HepG2 (cell line): ENCODE results near the gene PID1.

Source experiments
- EP300 ChIP-seq, 3 experiments: sonication (generic) in 1 of 3; formaldehyde crosslinking in 1 of 3; IDR thresholded peaks; 2 replicates each; pipeline versions ENCODE4 v1.5.1 to v1.6.1; 2011 to 2020; ENCODE audit warnings: low read depth in 2 of 3, low read length in 2 of 3, borderline replicate concordance in 1 of 3, improper control_type of control experiment in 1 of 3, mild to moderate bottlenecking in 1 of 3, missing genetic modification reagents in 1 of 3, moderate library complexity in 1 of 3
- EZH2 ChIP-seq: conservative IDR thresholded peaks from 2 replicates; pipeline ENCODE4 v1.6.1; 2012; ENCODE audit warnings: mild to moderate bottlenecking, low read depth, low read length, moderate library complexity
- KLF16 ChIP-seq, 2 experiments: sonication (generic) in 1 of 2; formaldehyde crosslinking in 1 of 2; IDR thresholded peaks; 2 replicates each; pipeline versions ENCODE4 v1.6.1 to v1.8.0; 2016 to 2023; ENCODE audit warnings: missing genetic modification reagents in 2 of 2, missing compliant biosample characterization in 1 of 2
- POLR2A ChIP-seq, 2 experiments: IDR thresholded peaks; 2 replicates each; pipeline ENCODE4 v1.6.1; 2011; ENCODE audit warnings: low read depth in 2 of 2, low read length in 2 of 2, mild to moderate bottlenecking in 1 of 2, moderate library complexity in 1 of 2; ENCODE audit not compliant: insufficient read depth in 1 of 2
- POLR2AphosphoS2 ChIP-seq: IDR thresholded peaks from 2 replicates; pipeline ENCODE4 v1.6.1; 2011; ENCODE audit warnings: low read depth, low read length, improper control_type of control experiment
- TAF15 ChIP-seq: fragments of 200-400 bp; formaldehyde crosslinking; IDR thresholded peaks from one replicate; pipeline ENCODE4 v1.6.1; 2018; ENCODE audit warnings: mild to moderate bottlenecking, low read depth, low read length; ENCODE audit not compliant: poor library complexity, severe bottlenecking
- ZNF678 ChIP-seq: sonication (generic); formaldehyde crosslinking; IDR thresholded peaks from 2 replicates; pipeline ENCODE4 v1.4.0; 2020; ENCODE audit warnings: mild to moderate bottlenecking, missing genetic modification reagents
- TF ChIP-seq, protein P1 (sequence below): sonication (generic); formaldehyde crosslinking; IDR thresholded peaks from 2 replicates; pipeline ENCODE4 v1.4.0; 2020; ENCODE audit warnings: low read depth, missing genetic modification reagents
- TF ChIP-seq, protein P2 (sequence below): IDR thresholded peaks from 2 replicates; pipeline ENCODE4 v1.6.1; 2016; ENCODE audit warnings: missing compliant biosample characterization, missing genetic modification reagents, borderline replicate concordance
- TF ChIP-seq, protein P3 (sequence below): sonication (generic); formaldehyde crosslinking; IDR thresholded peaks from 2 replicates; pipeline ENCODE4 v1.5.1; 2020; ENCODE audit warnings: mild to moderate bottlenecking, missing genetic modification reagents, moderate library complexity
- TF ChIP-seq, protein P4 (sequence below): sonication (generic); formaldehyde crosslinking; conservative IDR thresholded peaks from 2 replicates; pipeline ENCODE4 v1.8.1; 2023; ENCODE audit warnings: missing genetic modification reagents
- TF ChIP-seq, protein P5 (sequence below): sonication (generic); formaldehyde crosslinking; IDR thresholded peaks from 2 replicates; pipeline ENCODE4 v1.4.0; 2020; ENCODE audit warnings: mild to moderate bottlenecking, missing genetic modification reagents

DNA sequence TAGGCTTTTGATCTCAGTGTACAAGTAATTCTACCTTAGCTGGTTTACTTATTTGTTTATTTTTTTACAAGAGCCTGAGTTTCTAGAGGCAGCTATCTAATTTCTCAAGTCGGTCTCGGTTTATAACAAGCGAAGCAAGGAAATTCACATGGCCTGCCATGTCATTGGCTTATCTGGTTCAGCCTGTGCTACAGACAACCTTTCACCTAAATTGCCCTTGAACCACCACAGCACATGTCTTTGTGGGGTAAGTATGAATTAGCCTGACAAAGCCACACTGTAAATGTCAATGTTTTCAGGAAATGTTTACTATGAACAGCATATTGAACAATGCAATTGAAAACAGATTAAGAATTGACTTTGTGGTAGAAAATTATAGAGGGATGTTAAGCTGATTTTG is 167.1 kb downstream of the PID1 start:
- TF ChIP-seq EZH2 = no peak
- TF ChIP-seq, protein P1, sequence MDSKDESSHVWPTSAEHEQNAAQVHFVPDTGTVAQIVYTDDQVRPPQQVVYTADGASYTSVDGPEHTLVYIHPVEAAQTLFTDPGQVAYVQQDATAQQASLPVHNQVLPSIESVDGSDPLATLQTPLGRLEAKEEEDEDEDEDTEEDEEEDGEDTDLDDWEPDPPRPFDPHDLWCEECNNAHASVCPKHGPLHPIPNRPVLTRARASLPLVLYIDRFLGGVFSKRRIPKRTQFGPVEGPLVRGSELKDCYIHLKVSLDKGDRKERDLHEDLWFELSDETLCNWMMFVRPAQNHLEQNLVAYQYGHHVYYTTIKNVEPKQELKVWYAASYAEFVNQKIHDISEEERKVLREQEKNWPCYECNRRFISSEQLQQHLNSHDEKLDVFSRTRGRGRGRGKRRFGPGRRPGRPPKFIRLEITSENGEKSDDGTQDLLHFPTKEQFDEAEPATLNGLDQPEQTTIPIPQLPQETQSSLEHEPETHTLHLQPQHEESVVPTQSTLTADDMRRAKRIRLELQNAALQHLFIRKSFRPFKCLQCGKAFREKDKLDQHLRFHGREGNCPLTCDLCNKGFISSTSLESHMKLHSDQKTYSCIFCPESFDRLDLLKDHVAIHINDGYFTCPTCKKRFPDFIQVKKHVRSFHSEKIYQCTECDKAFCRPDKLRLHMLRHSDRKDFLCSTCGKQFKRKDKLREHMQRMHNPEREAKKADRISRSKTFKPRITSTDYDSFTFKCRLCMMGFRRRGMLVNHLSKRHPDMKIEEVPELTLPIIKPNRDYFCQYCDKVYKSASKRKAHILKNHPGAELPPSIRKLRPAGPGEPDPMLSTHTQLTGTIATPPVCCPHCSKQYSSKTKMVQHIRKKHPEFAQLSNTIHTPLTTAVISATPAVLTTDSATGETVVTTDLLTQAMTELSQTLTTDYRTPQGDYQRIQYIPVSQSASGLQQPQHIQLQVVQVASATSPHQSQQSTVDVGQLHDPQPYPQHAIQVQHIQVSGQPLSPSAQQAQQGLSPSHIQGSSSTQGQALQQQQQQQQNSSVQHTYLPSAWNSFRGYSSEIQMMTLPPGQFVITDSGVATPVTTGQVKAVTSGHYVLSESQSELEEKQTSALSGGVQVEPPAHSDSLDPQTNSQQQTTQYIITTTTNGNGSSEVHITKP = no peak
- TF ChIP-seq TAF15 = no peak
- TF ChIP-seq ZNF678 = no peak
- TF ChIP-seq, protein P2, sequence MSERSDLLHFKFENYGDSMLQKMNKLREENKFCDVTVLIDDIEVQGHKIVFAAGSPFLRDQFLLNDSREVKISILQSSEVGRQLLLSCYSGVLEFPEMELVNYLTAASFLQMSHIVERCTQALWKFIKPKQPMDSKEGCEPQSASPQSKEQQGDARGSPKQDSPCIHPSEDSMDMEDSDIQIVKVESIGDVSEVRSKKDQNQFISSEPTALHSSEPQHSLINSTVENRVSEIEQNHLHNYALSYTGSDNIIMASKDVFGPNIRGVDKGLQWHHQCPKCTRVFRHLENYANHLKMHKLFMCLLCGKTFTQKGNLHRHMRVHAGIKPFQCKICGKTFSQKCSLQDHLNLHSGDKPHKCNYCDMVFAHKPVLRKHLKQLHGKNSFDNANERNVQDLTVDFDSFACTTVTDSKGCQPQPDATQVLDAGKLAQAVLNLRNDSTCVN (CRISPR knock-in tag) = no peak
- TF ChIP-seq, protein P3, sequence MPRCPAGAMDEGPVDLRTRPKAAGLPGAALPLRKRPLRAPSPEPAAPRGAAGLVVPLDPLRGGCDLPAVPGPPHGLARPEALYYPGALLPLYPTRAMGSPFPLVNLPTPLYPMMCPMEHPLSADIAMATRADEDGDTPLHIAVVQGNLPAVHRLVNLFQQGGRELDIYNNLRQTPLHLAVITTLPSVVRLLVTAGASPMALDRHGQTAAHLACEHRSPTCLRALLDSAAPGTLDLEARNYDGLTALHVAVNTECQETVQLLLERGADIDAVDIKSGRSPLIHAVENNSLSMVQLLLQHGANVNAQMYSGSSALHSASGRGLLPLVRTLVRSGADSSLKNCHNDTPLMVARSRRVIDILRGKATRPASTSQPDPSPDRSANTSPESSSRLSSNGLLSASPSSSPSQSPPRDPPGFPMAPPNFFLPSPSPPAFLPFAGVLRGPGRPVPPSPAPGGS (CRISPR knock-in tag) = no peak
- no peak for TF ChIP-seq POLR2A (IDR thresholded peaks at IDR 0.05; ENCODE audit: insufficient read depth in 1 of 2, low read depth in 2 of 2, low read length in 2 of 2)
- TF ChIP-seq KLF16 (CRISPR knock-in tag; IDR thresholded peaks at IDR 0.05) = no peak
- TF ChIP-seq EP300 (IDR thresholded peaks at IDR 0.05; ENCODE audit: low read depth in 2 of 2, low read length in 2 of 2) = no peak
- TF ChIP-seq EP300 (CRISPR knock-in tag; IDR thresholded peaks at IDR 0.05; ENCODE audit: borderline replicate concordance) = no peak
- TF ChIP-seq, protein P4, sequence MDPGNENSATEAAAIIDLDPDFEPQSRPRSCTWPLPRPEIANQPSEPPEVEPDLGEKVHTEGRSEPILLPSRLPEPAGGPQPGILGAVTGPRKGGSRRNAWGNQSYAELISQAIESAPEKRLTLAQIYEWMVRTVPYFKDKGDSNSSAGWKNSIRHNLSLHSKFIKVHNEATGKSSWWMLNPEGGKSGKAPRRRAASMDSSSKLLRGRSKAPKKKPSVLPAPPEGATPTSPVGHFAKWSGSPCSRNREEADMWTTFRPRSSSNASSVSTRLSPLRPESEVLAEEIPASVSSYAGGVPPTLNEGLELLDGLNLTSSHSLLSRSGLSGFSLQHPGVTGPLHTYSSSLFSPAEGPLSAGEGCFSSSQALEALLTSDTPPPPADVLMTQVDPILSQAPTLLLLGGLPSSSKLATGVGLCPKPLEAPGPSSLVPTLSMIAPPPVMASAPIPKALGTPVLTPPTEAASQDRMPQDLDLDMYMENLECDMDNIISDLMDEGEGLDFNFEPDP = no peak
- no peak for TF ChIP-seq POLR2AphosphoS2
- TF ChIP-seq, protein P5, sequence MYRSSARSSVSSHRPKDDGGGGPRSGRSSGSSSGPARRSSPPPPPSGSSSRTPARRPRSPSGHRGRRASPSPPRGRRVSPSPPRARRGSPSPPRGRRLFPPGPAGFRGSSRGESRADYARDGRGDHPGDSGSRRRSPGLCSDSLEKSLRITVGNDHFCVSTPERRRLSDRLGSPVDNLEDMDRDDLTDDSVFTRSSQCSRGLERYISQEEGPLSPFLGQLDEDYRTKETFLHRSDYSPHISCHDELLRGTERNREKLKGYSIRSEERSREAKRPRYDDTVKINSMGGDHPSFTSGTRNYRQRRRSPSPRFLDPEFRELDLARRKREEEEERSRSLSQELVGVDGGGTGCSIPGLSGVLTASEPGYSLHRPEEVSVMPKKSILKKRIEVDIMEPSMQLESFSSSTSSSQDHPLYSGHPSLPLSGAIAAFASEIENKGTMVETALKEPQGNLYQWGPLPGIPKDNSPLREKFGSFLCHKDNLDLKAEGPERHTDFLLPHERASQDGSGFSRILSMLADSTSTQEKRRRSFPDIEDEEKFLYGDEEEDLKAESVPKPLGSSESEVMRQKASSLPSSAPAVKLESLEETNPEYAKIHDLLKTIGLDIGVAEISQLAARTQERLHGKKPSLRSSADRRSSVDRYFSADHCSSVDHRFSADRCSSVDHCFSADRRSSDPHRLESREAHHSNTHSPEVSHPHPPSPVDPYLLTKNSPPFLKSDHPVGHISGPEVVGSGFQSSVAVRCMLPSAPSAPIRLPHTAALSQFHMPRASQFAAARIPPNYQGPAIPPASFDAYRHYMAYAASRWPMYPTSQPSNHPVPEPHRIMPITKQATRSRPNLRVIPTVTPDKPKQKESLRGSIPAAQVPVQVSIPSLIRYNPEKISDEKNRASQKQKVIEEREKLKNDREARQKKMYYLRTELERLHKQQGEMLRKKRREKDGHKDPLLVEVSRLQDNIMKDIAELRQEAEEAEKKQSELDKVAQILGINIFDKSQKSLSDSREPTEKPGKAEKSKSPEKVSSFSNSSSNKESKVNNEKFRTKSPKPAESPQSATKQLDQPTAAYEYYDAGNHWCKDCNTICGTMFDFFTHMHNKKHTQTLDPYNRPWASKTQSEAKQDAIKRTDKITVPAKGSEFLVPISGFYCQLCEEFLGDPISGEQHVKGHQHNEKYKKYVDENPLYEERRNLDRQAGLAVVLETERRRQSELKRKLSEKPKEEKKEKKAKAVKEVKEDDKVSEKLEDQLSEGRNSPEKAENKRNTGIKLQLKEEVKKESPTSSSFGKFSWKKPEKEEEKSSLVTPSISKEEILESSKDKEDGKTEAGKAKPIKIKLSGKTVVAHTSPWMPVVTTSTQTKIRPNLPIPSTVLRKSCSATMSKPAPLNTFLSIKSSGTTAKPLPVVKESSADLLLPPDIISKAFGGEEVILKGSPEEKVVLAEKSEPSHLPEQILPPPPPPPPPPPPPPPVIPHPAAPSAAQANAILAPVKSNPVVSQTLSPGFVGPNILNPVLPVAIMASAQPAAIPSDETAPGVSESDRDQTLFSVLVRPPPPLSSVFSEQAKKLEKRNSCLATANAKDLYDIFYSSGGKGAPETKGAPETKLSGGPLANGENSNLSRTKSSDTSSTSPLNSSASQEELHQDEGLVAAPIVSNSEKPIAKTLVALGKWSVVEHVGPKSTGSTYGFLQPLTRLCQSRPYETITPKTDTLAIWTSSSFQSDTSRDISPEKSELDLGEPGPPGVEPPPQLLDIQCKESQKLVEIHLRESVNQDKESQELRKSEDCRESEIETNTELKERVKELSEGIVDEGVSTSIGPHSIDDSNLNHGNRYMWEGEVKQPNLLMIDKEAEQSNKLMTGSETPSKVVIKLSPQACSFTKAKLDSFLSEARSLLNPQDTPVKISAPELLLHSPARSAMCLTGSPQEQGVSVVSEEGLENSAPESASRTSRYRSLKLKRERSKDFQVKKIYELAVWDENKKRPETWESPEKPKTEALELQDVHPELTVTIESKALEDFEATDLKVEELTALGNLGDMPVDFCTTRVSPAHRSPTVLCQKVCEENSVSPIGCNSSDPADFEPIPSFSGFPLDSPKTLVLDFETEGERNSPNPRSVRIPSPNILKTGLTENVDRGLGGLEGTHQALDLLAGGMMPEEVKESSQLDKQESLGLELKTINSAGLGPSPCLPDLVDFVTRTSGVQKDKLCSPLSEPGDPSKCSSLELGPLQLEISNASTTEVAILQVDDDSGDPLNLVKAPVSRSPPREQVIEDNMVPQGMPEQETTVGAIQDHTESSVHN (CRISPR knock-in tag) = no peak
